Subcutaneous preadipocyte (primary cell): ENCODE measurements around the gene PARVA. TPM values are rescaled to one million over a fixed set of nuclear protein-coding genes. Genes with fewer than 3 reads are reported as not detected.

Experiments used
- total RNA-seq: library from RNA; depleted of rRNA; stranded (reverse); fragments of >200 nt; gene quantifications from 2 replicates; pipeline ENCODE4 v1.2.3, GENCODE V29; 2012

Gene PARVA, protein sequence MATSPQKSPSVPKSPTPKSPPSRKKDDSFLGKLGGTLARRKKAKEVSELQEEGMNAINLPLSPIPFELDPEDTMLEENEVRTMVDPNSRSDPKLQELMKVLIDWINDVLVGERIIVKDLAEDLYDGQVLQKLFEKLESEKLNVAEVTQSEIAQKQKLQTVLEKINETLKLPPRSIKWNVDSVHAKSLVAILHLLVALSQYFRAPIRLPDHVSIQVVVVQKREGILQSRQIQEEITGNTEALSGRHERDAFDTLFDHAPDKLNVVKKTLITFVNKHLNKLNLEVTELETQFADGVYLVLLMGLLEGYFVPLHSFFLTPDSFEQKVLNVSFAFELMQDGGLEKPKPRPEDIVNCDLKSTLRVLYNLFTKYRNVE
- total RNA-seq: 25.6 and 30.5 TPM in 2 replicates

DNA sequence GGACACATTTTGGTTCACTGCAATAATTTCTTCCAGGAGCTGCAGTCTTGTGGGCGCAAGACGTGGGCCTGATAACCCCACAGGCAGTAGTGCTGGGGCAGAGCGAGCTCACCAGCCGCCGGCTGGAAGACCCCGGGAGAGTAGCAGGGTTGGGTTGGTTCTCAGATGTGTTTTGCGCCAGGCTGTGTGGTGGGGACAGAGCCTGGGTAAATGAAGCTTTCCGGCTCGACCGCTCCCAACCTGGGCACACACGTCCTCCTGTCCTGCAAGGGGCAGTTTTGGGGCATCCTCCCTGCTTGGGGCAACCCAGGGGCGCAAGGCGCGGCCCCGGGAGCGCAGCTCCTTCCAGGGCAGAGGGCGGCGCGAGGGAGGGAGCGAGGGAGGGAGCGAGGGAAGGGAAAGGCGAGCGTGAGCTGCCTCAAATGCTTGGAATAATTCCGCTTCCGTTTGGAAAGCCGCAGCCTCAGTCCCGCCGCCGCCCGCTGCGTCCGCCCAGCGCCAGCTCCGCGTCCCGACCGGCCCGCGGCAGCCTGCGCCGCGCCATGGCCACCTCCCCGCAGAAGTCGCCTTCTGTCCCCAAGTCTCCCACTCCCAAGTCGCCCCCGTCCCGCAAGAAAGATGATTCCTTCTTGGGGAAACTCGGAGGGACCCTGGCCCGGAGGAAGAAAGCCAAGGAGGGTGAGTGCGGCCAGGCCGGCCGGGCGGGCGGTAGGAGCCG is at the start of gene PARVA:
Gene PARVA, plus strand, starts transcription at position 466 of the 718 bp plus-strand sequence. Its CDS starts 77 bp downstream, at position 543.

